ENCODE measurements around the gene TROAP. TPM values are rescaled to one million over a fixed set of nuclear protein-coding genes. Genes with fewer than 3 reads are reported as not detected.
A peak's percentile ranks its signal among the peaks of the same experiment; 100 is the strongest.
"Not testable (repeated sequence)": the region's sequence is repeated elsewhere in the genome, so short reads cannot be mapped to it uniquely, and the experiment has no call there.

Gene TROAP
- total RNA-seq, 1 donor from 2014 or later, result 44.9 TPM

DNA sequence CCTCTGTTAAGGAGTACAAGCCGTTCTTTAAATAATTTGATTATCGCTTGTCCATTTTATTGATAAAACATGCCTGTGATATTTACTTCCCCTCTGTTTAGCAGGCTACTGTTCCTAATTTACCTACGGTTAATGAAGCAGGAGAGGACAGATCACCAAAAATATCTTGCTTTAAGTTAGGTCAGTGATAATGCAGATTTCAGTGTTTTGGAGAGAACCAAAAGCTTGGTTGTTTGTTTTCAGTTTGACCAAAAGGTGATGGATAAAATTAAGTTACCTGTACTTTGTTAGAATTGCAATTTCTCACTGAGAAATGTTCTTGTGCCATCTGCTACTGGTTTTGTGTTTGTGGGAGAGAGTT is 45.2 kb downstream of the TROAP start:
- Mint-ChIP-seq H3K27me3 (no peaks in the 10 kb centered on the region), H3K27ac (peak overlapping the region; percentile 95), H3K4me3 (ENCODE audit: low read depth) (peak overlapping the region; percentile 89), H3K36me3 (ENCODE audit: insufficient read depth) (peaks cover 10% of the 10 kb centered on the region), H3K9me3 (ENCODE audit: low read depth) (no peaks in the 10 kb centered on the region), H3K4me1 (ENCODE audit: low read depth) (peaks cover 28% of the 10 kb centered on the region)
- TF ChIP-seq, protein P1, sequence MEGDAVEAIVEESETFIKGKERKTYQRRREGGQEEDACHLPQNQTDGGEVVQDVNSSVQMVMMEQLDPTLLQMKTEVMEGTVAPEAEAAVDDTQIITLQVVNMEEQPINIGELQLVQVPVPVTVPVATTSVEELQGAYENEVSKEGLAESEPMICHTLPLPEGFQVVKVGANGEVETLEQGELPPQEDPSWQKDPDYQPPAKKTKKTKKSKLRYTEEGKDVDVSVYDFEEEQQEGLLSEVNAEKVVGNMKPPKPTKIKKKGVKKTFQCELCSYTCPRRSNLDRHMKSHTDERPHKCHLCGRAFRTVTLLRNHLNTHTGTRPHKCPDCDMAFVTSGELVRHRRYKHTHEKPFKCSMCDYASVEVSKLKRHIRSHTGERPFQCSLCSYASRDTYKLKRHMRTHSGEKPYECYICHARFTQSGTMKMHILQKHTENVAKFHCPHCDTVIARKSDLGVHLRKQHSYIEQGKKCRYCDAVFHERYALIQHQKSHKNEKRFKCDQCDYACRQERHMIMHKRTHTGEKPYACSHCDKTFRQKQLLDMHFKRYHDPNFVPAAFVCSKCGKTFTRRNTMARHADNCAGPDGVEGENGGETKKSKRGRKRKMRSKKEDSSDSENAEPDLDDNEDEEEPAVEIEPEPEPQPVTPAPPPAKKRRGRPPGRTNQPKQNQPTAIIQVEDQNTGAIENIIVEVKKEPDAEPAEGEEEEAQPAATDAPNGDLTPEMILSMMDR (IDR thresholded peaks at IDR 0.05; ENCODE audit: unreplicated experiment), result no peak
- DNase-seq (ENCODE audit: low spot score, unreplicated experiment), result no peak

DNA sequence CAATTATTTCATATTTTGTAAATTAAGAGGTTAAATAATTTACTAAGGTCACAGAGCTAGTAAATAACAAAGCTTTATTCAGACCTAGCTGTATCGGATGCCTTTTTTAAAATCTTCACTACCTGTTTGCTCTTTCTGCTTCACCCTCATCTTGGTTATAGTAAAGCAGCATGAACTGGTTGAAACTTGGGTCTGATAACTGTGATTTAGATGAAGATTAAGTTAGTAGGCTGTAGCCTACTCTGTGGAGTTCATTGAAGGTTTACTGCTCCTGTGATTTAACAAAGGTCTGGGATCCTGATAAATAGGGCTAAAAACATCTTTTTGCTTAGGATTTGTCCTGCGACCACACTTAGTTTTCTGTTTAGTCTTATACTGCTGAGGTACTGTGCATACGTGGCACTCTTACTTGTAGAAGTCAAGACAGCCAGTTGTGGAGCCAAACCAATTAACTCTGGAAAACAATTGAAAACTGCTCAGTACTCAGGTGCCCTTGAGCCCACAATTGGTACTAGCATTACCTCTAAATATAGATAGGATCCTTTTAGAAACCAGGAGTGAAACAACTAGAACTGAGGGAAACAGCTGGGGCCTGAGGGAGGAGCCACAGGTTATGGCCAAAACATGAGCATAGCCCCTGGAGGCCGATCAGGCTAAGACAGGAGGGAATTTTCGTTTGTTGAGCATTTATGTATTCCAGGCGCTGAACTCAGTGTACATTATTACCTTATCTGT is 46.5 kb downstream of the TROAP start:
- H3K4me1 Mint-ChIP-seq (ENCODE audit: low read depth), result peaks cover 28% of the 10 kb centered on the region
- no peaks in the 10 kb centered on the region for H3K9me3 Mint-ChIP-seq (ENCODE audit: low read depth)
- TF ChIP-seq, protein P1 (IDR thresholded peaks at IDR 0.05; ENCODE audit: unreplicated experiment), result peak; percentile 51
- no peaks in the 10 kb centered on the region for H3K27me3 Mint-ChIP-seq
- no peak for DNase-seq (ENCODE audit: low spot score, unreplicated experiment)
- H3K4me3 Mint-ChIP-seq (ENCODE audit: low read depth), result peak overlapping the region; percentile 89
- peak overlapping the region; percentile 91 for H3K27ac Mint-ChIP-seq
- H3K36me3 Mint-ChIP-seq (ENCODE audit: insufficient read depth), result peaks cover 11% of the 10 kb centered on the region

DNA sequence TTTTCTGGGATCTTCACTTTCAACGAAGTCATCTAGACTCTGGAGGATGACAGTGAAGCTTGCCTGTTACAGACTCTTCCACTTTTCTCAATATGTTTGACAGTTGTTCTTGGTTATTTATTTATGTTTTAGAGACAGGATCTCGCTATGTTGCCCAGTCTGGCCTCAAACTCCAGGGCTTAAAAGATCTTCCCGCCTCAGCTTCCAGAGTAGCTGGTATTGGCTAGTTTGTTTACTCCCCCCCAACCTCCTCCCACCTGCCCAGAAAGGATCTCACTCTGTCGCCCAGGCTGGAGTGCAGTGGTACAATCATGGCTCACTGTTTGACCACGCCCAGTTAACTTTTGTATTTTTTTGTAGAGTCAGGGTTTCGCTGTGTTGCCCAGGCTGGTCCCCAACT is 47.5 kb downstream of the TROAP start:
- Mint-ChIP-seq H3K4me1 (ENCODE audit: low read depth) (peaks cover 28% of the 10 kb centered on the region), H3K4me3 (ENCODE audit: low read depth) (no peak overlapping the region), H3K36me3 (ENCODE audit: insufficient read depth) (peaks cover 12% of the 10 kb centered on the region), H3K27ac (peak overlapping the region; percentile 49), H3K9me3 (ENCODE audit: low read depth) (no peaks in the 10 kb centered on the region), H3K27me3 (no peaks in the 10 kb centered on the region)
- no peak for DNase-seq (ENCODE audit: low spot score, unreplicated experiment)
- TF ChIP-seq, protein P1 (IDR thresholded peaks at IDR 0.05; ENCODE audit: unreplicated experiment), result no peak

DNA sequence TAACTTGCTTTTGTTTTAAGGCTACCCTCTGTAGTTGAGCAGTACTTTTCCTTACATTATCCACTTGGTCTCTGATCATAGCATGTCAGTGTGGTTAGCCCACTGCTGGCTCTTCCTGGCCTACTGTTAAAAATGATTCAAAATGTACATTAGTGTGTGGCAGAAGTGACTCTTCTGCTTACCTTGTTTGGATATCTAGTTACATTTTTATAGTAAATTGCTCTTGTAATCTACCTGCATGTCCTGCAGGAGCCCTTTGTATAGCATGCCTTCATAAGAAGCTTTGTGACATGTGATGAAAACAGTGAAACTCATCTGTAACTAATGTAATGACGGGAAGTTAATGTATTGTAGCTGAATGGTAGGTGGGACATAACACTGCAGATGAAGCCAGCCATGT is 52.4 kb downstream of the TROAP start:
- Mint-ChIP-seq H3K27ac (no peak overlapping the region), H3K9me3 (ENCODE audit: low read depth) (no peaks in the 10 kb centered on the region), H3K36me3 (ENCODE audit: insufficient read depth) (peaks cover 15% of the 10 kb centered on the region), H3K4me3 (ENCODE audit: low read depth) (no peak overlapping the region), H3K27me3 (no peaks in the 10 kb centered on the region), H3K4me1 (ENCODE audit: low read depth) (peaks cover 14% of the 10 kb centered on the region)
- TF ChIP-seq, protein P1 (IDR thresholded peaks at IDR 0.05; ENCODE audit: unreplicated experiment), result no peak
- DNase-seq (ENCODE audit: low spot score, unreplicated experiment), result no peak

DNA sequence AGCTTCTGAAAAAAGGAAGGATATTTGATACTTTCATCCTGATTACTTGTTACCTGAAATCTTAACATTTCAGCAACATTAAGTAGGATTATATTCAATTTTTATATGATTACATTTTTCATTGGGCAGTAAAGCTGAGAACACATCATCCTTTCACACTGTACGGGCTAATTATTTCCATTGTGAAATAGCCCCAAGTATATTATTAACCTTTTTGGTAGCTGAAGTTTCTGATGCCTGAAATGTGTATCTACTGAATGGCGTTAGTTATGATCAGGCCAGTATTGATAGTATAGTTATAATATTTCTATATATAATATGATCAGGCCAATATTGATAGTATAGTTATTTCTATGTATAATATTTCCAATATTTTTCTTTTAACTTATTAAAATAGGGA is 54.3 kb downstream of the TROAP start:
- Mint-ChIP-seq H3K36me3 (ENCODE audit: insufficient read depth) (peaks cover 10% of the 10 kb centered on the region), H3K4me3 (ENCODE audit: low read depth) (no peak overlapping the region), H3K27me3 (no peaks in the 10 kb centered on the region), H3K27ac (no peak overlapping the region), H3K4me1 (ENCODE audit: low read depth) (peaks cover 5% of the 10 kb centered on the region), H3K9me3 (ENCODE audit: low read depth) (no peaks in the 10 kb centered on the region)
- TF ChIP-seq, protein P1 (IDR thresholded peaks at IDR 0.05; ENCODE audit: unreplicated experiment), result no peak
- no peak for DNase-seq (ENCODE audit: low spot score, unreplicated experiment)

DNA sequence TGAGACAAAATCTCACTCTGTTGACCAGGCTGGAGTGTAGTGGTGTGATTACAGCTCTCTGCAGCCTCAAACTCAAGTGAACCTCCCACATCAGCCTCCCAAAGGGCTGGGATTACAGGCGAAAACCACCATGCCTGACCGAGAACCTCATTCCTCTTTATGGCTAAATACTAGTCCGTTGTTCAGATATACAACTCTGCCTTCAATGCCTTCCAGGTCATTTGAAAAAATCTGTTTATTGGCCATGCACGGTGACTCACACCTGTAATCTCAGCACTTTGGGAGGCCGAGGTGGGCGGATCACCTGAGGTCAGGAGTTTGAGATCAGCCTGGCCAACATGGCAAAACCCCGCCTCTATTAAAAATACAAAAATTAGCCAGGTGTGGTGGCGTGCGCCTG is 57.1 kb downstream of the TROAP start:
- not testable (repeated sequence) for H3K4me1 Mint-ChIP-seq (ENCODE audit: low read depth); H3K27me3 Mint-ChIP-seq; H3K27ac Mint-ChIP-seq

More for the DNA sequence above, 57.1 kb downstream of the TROAP start:
- not testable (repeated sequence) for DNase-seq (ENCODE audit: low spot score, unreplicated experiment); H3K4me3 Mint-ChIP-seq (ENCODE audit: low read depth); H3K36me3 Mint-ChIP-seq (ENCODE audit: insufficient read depth); H3K9me3 Mint-ChIP-seq (ENCODE audit: low read depth)
